GM23248 (cell line): ENCODE measurements around the gene RAE1.

Experiments
- EZH2 ChIP-seq: fragments of 200-600 bp; sonication (generic); IDR thresholded peaks from 2 replicates; pipeline ENCODE4 v1.6.1; 2018; ENCODE audit warnings: antibody characterized with exemption, mild to moderate bottlenecking; ENCODE audit not compliant: insufficient read depth, poor library complexity, severe bottlenecking
- EZH2phosphoT487 ChIP-seq: fragments of 200-600 bp; sonication (generic); IDR thresholded peaks from 2 replicates; pipeline ENCODE4 v1.6.1; 2018; ENCODE audit warnings: antibody characterized with exemption, moderate library complexity, mild to moderate bottlenecking, low read depth; ENCODE audit not compliant: insufficient read depth

GRCh38 chr20:57361517-57361916 lies 10.5 kb downstream of the RAE1 start:
- no peak for TF ChIP-seq EZH2
- no peak for TF ChIP-seq EZH2phosphoT487
